ENCODE results near the gene L3MBTL4. TPM values are rescaled to one million over a fixed set of nuclear protein-coding genes. Genes with fewer than 3 reads are reported as not detected.

L3MBTL4 gene
- polyA plus RNA-seq, 1 of the 3 experiments (the other 2 are of a cell fraction) = 0.02 TPM

- no peak for DNase-seq
- no peaks in the 10 kb centered on the region for H3K9me3 ChIP-seq
- no peaks in the 10 kb centered on the region for H3K27me3 ChIP-seq (ENCODE audit: insufficient read depth)
- H3K36me3 ChIP-seq (replicated peaks in 1 of 2; ENCODE audit: control insufficient read depth in 1 of 2, insufficient read depth in 2 of 2, low read length in 1 of 2) = no peaks in the 10 kb centered on the region
- no peak overlapping the region for H3K9ac ChIP-seq
- WGBS (ENCODE audit: low lambda C conversion rate) = 30% methylated on average over 2 of the region's 2 CpGs
- H3K27ac ChIP-seq (ENCODE audit: low read depth in 2 of 2, low read length in 1 of 2) = no peak overlapping the region
- H4K20me1 ChIP-seq (ENCODE audit: insufficient read depth) = no peaks in the 10 kb centered on the region
- H3K9me2 ChIP-seq = no peaks in the 10 kb centered on the region
- H3K79me2 ChIP-seq (ENCODE audit: insufficient read depth) = no peaks in the 10 kb centered on the region
- H2AFZ ChIP-seq (ENCODE audit: low read depth) = no peak overlapping the region
- ChIA-PET POLR2A (no interaction called here), CTCF (no interaction called here)
- H3K4me2 ChIP-seq = no peak overlapping the region
- no peaks in the 10 kb centered on the region for H3F3A ChIP-seq (replicated peaks; ENCODE audit: insufficient read depth)
- H3K4me1 ChIP-seq (ENCODE audit: control insufficient read depth in 1 of 2, insufficient read depth in 2 of 2, low read depth in 1 of 2, low read length in 1 of 2) = no peaks in the 10 kb centered on the region; a peak in 1 of 4 replicates
- no peak for TF ChIP-seq EZH2phosphoT487 (IDR thresholded peaks at IDR 0.05; ENCODE audit: borderline replicate concordance, low read depth)
- TF ChIP-seq ELF1 (IDR thresholded peaks at IDR 0.05) = no peak
- no peak for TF ChIP-seq ZBTB33 (IDR thresholded peaks at IDR 0.05; ENCODE audit: borderline replicate concordance, low read depth)
- TF ChIP-seq MXI1 (IDR thresholded peaks at IDR 0.05; ENCODE audit: low read depth, low read length) = no peak
- no peak for TF ChIP-seq TEAD4 (IDR thresholded peaks at IDR 0.05; ENCODE audit: borderline replicate concordance, insufficient read depth)
- no peak for TF ChIP-seq RXRA (IDR thresholded peaks at IDR 0.05; ENCODE audit: borderline replicate concordance, low read depth)
- no peak for TF ChIP-seq SMC3 (IDR thresholded peaks at IDR 0.05; ENCODE audit: low read depth, low read length)
- TF ChIP-seq CHD2 (IDR thresholded peaks at IDR 0.05; ENCODE audit: low read length, partially characterized antibody) = no peak
- no peak for TF ChIP-seq CTCF (IDR thresholded peaks at IDR 0.05)
- no peak for TF ChIP-seq FOXM1 (IDR thresholded peaks at IDR 0.05; ENCODE audit: low read depth)
- TF ChIP-seq RAD21 (IDR thresholded peaks at IDR 0.05; ENCODE audit: low read length) = no peak
- TF ChIP-seq, protein P1, sequence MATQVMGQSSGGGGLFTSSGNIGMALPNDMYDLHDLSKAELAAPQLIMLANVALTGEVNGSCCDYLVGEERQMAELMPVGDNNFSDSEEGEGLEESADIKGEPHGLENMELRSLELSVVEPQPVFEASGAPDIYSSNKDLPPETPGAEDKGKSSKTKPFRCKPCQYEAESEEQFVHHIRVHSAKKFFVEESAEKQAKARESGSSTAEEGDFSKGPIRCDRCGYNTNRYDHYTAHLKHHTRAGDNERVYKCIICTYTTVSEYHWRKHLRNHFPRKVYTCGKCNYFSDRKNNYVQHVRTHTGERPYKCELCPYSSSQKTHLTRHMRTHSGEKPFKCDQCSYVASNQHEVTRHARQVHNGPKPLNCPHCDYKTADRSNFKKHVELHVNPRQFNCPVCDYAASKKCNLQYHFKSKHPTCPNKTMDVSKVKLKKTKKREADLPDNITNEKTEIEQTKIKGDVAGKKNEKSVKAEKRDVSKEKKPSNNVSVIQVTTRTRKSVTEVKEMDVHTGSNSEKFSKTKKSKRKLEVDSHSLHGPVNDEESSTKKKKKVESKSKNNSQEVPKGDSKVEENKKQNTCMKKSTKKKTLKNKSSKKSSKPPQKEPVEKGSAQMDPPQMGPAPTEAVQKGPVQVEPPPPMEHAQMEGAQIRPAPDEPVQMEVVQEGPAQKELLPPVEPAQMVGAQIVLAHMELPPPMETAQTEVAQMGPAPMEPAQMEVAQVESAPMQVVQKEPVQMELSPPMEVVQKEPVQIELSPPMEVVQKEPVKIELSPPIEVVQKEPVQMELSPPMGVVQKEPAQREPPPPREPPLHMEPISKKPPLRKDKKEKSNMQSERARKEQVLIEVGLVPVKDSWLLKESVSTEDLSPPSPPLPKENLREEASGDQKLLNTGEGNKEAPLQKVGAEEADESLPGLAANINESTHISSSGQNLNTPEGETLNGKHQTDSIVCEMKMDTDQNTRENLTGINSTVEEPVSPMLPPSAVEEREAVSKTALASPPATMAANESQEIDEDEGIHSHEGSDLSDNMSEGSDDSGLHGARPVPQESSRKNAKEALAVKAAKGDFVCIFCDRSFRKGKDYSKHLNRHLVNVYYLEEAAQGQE (IDR thresholded peaks at IDR 0.05; ENCODE audit: low read depth, low read length) = no peak
- no peak for TF ChIP-seq SIN3A (IDR thresholded peaks at IDR 0.05; ENCODE audit: borderline replicate concordance, low read depth, low read length)
- no peak overlapping the region for H3K4me3 ChIP-seq (ENCODE audit: low read depth in 2 of 2, low read length in 1 of 2)
Observed at GRCh38 chr18:6313415-6313814, 101.3 kb downstream of the L3MBTL4 start.

Data from SK-N-SH (cell line).